HL-60 (cell line): ENCODE measurements around the gene ORM2.

ENCODE experiments used
- DNase-seq, 2 experiments: peaks; one replicate each; pipeline ENCODE4 v3.0.0-alpha.2; 2010 to 2020; ENCODE audit warnings: low read depth in 1 of 2, low spot score in 1 of 2
- H3K27ac ChIP-seq: fragments of 250-450 bp; sonication (Bioruptor Pico); replicated peaks from 2 replicates; pipeline ENCODE4 v1.5.1; 2020; ENCODE audit warnings: mild to moderate bottlenecking, moderate library complexity
- H3K27me3 ChIP-seq: fragments of 250-450 bp; sonication (Bioruptor Pico); 2 replicates; pipeline ENCODE4 v1.5.1; 2021; ENCODE audit warnings: mild to moderate bottlenecking, moderate library complexity; ENCODE audit not compliant: insufficient read depth, poor library complexity, severe bottlenecking
- H3K4me3 ChIP-seq: replicated peaks from 2 replicates; pipeline ENCODE4 v1.5.1; 2011; ENCODE audit warnings: mild to moderate bottlenecking, control low read depth, low read length; ENCODE audit not compliant: insufficient read depth
- GABPA ChIP-seq: IDR thresholded peaks from 2 replicates; pipeline ENCODE4 v1.6.1; 2012; ENCODE audit warnings: low read depth
- POLR2AphosphoS5 ChIP-seq: IDR thresholded peaks from 2 replicates; pipeline ENCODE4 v1.6.1; 2012; ENCODE audit warnings: low read depth
- SPI1 ChIP-seq: IDR thresholded peaks from 2 replicates; pipeline ENCODE4 v1.6.1; 2012; ENCODE audit warnings: low read depth, mild to moderate bottlenecking, borderline replicate concordance
- TF ChIP-seq, protein P1 (sequence below): IDR thresholded peaks from one replicate; pipeline ENCODE4 v1.5.1; 2011; ENCODE audit warnings: low read length, control low read depth, inconsistent platforms; ENCODE audit not compliant: insufficient read depth
- TF ChIP-seq, protein P2 (sequence below): IDR thresholded peaks from 2 replicates; pipeline ENCODE4 v1.6.1; 2012; ENCODE audit warnings: low read depth; ENCODE audit not compliant: insufficient replicate concordance

ORM2 gene

DNA sequence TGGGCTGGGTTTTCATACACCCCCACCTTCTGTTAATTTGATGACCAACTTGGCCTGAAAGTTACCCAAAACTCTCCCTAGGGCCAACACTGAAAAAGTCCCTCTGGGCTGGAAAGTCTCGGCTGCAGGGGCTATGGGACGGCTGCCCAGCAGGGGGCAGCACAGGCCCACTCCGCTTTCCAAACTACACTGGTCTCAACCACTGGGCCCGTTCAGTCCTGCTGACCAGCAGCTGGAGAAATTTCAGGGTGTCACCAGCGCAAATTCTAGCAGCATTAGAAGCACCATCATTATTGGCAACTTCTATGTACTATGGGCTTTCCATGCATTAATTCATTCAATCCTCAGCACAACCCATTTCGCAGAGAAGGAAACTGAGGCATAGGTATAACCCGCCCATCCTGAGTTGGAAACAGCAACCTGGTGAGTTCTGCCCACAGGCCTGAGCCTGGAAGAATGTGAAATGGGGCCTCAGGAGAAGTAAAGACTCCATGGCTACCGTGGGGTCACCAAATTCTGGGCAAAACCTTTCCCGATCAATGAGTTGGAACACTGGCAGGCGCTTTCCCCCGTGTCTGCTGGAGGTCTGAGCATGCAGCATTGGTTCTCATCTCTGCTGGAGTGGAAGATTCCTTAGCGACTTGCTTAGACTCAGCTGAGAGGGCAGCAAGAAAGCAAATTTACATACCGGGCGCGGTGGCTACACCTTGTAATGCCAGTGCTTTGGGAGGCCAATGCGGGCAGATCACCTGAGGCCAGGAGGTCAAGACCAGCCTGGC is 9.7 kb downstream of the ORM2 start:
- DNase-seq = peak; percentile 35 to 59
- TF ChIP-seq POLR2AphosphoS5 = peak; percentile 24; the same call in 1 of the 2 replicates
- TF ChIP-seq, protein P1, sequence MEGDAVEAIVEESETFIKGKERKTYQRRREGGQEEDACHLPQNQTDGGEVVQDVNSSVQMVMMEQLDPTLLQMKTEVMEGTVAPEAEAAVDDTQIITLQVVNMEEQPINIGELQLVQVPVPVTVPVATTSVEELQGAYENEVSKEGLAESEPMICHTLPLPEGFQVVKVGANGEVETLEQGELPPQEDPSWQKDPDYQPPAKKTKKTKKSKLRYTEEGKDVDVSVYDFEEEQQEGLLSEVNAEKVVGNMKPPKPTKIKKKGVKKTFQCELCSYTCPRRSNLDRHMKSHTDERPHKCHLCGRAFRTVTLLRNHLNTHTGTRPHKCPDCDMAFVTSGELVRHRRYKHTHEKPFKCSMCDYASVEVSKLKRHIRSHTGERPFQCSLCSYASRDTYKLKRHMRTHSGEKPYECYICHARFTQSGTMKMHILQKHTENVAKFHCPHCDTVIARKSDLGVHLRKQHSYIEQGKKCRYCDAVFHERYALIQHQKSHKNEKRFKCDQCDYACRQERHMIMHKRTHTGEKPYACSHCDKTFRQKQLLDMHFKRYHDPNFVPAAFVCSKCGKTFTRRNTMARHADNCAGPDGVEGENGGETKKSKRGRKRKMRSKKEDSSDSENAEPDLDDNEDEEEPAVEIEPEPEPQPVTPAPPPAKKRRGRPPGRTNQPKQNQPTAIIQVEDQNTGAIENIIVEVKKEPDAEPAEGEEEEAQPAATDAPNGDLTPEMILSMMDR = peak; percentile 85
- TF ChIP-seq GABPA = no peak
- H3K27ac ChIP-seq = peak overlapping the region; percentile 63
- no peak overlapping the region for H3K4me3 ChIP-seq
- H3K27me3 ChIP-seq = no peaks in the 10 kb centered on the region

DNA sequence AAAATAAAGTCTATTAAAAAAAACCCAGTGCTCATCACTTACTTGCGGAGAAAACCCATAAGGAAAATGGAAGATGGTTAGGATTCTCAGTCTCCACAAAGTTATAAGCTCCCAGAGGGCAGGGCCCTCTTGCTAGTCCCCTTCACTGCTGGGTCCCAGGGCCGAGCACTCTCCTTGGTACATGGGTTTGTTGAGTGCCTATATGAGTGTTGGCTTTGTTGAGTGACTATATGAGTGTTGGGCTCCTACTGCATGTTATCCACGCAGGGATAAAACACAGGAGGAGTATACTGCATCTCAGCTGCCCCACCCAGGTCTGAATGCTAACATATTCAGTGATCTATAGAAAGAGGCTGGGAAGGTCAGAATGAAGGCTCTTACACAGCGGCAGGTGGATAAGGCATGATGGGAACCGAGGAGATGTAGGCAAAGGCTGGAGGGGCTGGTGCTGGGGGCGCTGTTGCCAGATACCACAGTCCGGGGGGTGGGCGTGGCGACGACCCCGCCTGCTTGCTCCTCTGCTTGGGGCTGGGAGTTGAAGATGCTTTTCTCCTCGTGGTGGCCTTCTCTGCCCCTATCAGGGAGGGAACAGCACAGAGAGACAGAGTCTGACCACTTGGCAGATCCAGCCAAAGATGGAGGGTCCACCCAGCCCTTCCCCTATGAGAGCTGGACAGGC is 11.6 kb downstream of the ORM2 start:
- TF ChIP-seq, protein P2, sequence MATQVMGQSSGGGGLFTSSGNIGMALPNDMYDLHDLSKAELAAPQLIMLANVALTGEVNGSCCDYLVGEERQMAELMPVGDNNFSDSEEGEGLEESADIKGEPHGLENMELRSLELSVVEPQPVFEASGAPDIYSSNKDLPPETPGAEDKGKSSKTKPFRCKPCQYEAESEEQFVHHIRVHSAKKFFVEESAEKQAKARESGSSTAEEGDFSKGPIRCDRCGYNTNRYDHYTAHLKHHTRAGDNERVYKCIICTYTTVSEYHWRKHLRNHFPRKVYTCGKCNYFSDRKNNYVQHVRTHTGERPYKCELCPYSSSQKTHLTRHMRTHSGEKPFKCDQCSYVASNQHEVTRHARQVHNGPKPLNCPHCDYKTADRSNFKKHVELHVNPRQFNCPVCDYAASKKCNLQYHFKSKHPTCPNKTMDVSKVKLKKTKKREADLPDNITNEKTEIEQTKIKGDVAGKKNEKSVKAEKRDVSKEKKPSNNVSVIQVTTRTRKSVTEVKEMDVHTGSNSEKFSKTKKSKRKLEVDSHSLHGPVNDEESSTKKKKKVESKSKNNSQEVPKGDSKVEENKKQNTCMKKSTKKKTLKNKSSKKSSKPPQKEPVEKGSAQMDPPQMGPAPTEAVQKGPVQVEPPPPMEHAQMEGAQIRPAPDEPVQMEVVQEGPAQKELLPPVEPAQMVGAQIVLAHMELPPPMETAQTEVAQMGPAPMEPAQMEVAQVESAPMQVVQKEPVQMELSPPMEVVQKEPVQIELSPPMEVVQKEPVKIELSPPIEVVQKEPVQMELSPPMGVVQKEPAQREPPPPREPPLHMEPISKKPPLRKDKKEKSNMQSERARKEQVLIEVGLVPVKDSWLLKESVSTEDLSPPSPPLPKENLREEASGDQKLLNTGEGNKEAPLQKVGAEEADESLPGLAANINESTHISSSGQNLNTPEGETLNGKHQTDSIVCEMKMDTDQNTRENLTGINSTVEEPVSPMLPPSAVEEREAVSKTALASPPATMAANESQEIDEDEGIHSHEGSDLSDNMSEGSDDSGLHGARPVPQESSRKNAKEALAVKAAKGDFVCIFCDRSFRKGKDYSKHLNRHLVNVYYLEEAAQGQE = no peak
- TF ChIP-seq SPI1 (no peak), POLR2AphosphoS5 (no peak), GABPA (no peak)
- TF ChIP-seq, protein P1 = no peak
- Histone ChIP-seq H3K27me3 (no peaks in the 10 kb centered on the region), H3K4me3 (no peak overlapping the region), H3K27ac (peak overlapping the region; percentile 12)
- no peak for DNase-seq

DNA sequence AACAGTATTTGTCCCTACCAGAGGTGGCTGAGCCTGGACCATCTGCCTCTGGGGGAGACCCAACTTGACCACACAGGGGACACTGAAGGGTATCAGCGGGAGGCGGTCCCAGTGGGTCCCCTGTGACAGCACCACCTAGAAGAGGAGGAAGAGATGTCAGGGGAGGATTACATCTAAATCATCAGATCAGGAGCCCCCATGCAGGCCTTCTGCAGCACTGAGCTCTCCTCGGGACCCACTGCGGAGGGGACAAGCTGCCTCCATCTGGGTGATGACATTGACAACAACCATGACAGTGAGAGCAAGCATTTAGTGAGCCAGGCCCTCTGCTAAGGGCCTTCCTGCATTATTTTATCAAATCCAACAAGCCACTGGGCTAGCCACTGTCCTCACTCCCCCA is 12.3 kb downstream of the ORM2 start:
- no peak for DNase-seq
- Histone ChIP-seq H3K4me3 (no peak overlapping the region), H3K27me3 (no peaks in the 10 kb centered on the region), H3K27ac (peak overlapping the region; percentile 12; the same call in 1 of the 2 replicates)
- TF ChIP-seq GABPA = no peak

DNA sequence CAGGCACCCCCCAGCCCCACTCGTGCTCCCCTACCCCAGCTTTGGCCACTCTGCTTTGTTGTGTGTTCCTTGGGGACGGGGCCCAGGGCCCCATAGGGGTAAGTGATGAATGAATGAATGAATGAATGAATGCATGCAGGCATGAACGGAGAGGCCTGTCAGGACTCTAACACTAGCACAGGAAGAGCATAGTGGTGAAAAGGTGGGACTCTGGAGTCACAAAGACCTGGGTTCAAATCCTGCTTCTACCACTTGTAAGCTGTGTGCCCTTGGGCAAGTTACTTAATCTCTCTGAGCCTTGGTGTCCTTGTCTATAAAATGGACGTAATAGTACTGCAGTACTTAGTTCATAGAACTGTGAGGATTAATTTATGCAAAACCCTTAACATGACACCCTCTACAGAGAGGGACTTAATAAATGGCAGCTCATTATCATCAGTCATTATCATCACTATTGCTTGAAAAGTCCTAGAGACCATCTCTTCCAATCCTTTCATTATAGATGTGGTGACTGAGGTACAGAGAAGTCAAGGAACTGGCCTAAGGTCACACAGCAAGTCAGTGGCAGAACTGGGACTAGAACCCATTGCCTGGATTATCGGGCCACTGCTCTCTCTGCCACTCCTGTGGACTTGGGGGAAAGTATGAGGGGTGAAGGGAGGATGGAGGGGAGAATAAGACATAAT is 13.2 kb downstream of the ORM2 start:
- TF ChIP-seq, protein P1 = no peak
- TF ChIP-seq, protein P2 = no peak
- TF ChIP-seq GABPA (no peak), POLR2AphosphoS5 (no peak), SPI1 (no peak)
- DNase-seq = no peak
- Histone ChIP-seq H3K27ac (no peak overlapping the region), H3K4me3 (no peak overlapping the region), H3K27me3 (no peaks in the 10 kb centered on the region)
